Measurements from ENCODE around the gene LRMDA.
"Not testable (repeated sequence)": the region's sequence is repeated elsewhere in the genome, so short reads cannot be mapped to it uniquely, and the experiment has no call there.

The LRMDA gene

DNA sequence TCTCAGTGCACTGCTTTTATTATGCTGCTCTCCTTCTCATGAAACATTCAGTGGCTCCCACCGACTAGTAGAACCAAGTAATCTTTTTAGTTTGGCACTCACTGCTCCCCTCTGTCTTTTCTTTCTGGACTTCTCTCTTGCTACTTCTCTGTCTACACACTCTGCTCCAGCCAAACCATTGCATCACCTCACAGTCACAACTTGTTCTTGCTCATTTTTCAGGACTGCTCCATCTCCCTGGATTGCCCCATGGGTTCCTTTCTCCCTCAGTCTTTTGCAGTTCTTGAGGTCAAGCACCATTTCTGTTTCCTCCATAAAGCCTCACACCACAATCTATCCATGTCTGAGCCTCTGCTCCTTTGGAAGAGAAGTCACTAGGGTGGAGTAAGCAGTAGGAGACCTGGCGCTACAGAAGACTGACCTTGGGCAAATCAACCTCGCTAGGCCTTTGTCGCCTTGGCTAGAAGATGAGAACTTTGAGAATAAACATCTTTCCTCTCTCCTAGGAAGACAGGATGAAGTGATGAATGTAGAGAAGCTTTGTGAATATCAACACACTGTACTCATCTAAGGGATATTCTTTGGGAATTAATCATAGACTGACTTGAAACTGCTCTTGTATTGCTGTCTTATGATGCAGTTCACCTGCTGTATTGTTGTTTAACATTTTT, 186.2 kb downstream of the LRMDA start:
- DNase-seq = no peak

DNA sequence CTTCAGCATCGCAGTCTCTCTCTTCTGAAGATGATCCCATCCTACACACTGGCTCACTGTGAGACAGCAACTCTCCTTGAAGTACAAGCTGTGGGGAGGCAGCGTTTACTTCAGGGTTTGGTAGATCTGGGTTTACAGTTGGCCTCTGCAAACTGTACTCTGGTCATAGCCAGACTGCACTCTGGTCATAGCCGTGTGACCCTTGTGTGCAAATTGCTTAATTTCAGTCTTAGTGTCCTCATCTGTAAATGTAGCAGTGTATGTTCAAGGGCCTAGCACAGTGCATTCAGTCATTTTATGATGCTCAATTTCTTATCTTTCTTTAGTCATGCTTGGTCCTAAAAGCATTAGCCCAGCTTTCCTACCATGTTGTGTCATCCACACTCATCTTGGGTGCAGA, 188.2 kb downstream of the LRMDA start:
- DNase-seq = no peak

DNA sequence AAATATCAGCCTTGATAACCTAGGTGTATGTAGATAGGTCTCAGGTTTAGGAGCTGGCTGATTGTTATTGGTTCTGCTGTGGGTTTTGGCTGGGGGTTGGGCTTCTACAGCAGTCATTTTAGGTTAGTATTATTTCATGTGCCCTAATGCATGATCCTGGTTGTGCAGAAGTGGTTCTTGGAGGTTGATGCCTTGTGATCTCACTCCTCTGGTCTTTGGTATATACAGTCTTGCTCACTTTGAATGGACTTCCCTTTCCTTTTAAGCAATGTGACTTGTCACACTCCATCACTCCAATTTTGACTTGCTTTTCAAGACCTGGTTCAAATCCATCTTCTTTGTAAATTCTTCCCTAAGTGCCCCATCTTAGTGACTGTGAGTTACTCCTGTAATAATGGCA, 188.9 kb downstream of the LRMDA start:
- no peak for DNase-seq

DNA sequence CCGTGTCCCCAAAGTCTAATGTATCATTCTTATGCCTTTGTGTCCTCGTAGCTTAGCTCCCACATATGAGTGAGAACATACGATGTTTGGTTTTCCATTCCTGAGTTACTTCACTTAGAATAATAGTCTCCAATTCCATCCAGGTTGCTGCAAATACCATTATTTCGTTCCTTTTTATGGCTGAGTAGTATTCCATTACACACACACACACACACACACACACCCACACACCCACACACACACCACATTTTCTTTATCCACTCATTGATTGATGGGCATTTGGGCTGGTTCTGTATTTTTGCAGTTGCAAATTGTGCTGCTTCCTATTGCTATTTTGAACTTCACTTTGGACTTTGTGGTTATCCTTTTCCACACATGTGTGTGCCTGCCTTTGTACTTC, 189.6 kb downstream of the LRMDA start:
- DNase-seq = not testable (repeated sequence)

DNA sequence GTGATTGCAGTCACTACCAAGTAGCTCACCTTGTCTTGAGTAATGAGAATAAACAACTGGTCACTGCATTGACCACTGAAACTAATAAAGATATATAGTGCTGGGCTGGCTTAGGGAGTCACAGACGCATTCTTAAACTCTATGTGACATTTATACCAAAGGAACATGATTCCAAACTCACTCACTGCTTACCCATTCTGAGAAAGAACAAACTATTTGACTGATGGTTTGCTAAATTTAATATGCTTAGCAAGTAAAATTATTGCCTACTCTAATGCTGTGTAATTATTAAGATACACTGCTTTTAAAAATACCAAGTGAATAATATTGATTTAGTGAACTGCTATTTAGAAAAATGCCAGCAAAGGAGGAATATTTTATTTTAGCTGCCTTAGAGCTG, 191.1 kb downstream of the LRMDA start:
- no peak for DNase-seq

DNA sequence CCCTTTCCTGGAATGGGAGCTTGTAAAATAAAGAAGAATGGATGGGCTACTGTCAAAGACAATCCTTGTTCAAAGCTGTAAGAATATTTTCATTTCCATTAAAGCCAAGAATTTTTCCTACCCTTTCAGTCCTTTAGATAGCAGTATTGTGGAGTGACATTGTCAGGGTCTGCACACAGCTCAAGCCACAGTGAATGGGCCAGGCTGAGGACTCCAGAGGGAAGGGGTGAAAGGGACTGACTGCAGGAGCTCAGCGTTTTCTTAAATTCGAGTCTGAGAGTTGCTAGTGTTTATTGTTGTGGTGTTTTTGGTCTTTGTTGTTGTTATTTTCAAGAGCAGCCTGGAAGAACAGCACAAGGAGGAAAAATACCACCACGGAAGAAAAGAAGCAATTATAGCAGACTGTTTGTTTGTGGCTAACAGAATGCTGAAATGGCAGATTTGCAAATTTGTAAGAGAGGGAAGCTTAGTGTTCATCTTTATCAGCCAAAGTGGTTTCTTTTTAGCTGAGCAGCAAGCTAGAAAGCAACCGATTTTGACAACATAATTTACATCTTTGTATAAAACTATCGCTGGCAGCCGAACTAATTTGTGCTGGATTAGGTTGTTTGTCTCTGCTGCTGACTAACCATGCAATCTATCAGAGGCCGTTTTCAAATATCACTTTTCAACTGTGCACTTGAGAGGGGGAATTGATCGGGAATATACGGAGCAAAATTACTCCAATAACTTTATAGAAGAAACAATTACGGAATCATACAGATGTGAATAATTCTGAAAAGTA, 192.1 kb downstream of the LRMDA start:
- DNase-seq = no peak

DNA sequence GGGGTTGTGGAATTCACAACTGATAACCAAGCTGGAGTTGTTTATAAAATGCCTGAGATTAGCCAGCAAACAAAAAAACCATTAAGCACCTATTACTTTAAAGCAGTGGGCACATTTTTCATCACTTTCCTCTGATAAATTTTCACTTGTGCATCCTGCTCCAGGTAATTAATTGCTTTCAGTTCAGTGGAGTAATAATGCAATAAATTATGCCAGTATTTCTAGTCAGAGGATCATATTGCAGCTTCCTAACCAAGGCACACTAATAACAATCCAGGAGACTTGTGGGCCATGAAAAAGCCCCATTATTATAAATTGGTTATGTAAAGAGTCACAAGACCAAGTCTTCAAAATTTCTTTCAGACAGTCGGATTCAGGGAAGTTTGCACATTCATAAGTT, 193.2 kb downstream of the LRMDA start:
- no peak for DNase-seq

DNA sequence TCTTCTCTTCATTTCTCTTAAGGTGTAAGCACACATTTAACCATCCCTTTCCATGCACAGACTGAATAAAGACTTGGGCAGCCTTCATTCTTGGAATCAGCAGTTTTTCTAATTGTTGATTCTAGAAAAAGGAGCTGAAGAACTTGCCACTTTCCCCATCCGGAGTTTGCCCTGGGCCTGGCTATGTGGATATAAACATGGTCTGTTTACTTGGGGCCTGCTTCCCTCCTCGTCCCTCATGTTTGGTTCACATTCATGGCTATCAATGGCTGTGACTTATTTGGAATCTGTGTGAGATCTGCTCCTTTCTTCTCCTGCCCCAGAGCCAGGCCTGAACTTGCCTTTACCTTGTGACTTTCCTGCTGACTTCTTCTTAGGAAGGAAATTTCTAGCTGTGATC, 199.3 kb downstream of the LRMDA start:
- no peak for DNase-seq

DNA sequence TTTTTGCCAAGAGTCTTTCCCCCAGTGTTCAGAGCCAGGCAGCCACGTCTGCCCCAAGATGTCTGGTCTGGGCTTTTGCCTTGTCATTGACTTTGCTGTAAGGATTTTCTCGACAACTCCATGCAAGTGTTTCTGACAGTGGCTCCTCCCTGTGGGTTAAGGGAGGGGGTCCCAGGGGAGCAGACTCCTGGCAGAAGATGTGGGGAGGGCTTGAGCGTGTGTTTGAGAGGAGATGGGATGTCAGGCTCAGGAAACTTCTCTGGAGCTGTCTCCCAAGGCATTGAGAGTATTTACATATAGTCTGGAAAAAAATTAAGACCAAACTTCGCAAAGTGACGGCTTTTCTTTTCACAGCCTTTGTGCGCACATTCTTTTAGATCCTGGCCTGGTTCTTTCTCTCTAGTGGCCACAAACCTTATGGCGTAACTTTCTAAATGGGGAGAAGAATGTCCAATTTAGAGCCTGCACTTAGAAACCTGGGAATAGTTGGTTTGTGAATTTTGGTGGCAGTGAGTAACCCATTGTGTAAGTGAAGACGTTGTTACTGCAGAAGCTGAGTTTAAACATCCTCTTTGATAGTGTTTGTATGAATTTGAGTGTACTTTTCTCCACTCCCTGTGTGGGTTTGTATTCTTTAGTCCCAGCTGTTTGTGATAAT, 201.5 kb downstream of the LRMDA start:
- no peak for DNase-seq

DNA sequence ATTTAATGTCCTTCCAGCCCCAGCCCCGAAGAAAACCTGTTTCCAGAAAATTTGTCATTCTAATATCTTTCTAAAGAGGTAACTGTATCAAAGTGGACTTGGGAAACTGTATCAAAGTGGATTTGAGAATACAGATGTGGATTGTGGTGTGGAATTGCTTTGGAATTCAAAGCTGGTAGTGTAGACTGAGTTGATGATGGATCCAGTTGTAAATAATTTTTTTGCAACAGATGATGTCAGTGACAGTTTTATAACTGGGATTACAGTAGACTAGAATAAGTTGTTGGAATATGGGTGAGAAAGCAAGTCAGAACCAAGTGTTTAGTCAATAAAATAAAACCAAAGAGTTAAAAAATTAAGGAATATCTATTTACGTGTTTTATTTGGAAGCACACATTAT, 202.1 kb downstream of the LRMDA start:
- no peak for DNase-seq

DNA sequence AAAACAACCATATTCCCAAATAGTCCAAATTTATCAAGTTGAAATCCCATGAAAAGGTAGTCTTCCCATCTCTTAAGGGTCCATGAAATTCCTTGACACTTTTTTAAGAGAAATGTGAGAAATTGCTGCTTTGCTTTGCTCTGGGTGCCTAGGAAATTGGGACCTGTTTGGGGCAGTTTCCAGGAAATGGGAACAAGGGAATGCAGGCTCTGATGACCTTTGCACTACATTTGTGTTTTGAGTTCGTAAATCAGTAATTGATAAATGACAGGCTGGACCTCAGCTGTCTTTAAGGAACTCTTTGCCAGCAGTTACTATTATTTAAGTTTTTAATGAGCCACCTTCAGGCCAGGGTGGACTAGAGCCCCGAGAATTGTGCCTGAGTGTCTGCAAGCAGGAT, 203.5 kb downstream of the LRMDA start:
- no peak for DNase-seq

DNA sequence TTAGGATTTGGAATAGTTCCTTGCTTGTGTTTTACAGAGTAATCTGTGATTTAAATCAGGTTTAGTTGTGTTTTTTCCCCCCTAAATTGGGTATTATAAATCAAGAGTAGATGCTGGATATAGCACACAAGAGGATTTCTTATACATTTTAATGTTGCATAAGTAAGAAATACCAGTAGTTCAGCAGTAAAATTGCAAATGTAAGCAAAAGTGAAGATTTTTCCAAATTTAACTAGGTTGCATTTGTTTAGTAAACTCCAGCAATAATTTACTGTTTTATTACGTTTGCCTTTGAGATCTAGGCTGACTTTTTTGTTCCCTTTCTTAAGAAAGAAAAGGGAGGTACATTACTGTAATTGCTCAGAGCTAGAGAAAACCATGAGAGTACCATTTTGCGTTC, 207.3 kb downstream of the LRMDA start:
- DNase-seq = no peak

DNA sequence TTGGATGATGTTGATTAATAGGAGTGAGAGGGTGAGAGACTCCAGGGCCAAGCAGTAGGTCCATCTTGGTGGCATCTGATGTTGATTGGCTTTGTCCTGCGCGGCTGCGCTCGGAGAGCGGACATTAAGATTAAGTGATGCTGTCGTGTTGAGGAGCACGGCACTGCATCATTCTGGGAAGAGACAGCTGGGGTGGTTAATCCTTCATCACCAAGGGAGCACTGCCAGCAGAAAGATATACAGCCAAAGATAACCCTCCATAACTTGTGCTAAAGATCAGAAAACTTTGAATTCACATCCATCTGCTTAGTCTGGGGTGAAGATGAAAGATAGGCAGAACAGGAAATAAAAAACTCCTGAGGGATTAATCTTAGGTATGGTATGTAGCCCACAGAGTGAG, 208.3 kb downstream of the LRMDA start:
- no peak for DNase-seq

DNA sequence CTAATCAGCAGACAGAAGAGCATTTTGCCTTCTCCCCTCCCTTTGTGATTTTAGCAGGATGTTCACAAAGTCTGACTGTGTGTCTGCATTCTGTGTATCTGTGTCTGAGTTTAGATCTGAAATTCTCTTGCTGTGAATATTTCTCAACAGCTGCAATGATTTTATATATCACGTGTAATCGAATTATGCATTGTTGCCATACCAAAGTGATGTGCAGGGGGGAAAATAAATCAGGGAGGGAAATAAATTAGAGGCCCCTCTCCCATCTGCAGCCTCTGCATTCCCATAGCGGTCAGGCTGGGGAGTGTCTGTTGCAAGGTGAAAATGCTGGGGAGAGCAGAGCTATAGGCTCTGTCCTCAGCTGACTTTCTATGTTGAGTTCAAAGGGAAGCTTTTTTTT, 209.0 kb downstream of the LRMDA start:
- DNase-seq = no peak

DNA sequence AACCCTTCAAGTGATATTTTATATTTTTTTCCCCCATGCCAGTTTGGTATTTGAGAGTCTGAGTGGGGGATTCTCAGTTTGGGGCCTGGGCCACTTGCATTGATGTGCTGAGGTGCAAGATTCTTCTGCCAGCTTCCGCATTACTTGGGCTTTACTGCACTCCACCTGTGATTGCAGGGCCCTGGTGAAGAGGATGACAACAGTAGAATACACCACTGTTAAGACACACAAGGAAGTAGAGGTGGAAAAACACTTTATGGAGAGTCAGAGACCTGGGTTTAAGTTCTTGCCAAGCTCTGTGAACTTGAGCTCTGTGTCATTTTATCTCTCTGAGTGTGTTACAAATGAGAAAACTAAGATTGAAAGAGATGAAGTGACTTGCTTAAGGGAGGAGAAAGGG, 209.4 kb downstream of the LRMDA start:
- DNase-seq = no peak

DNA sequence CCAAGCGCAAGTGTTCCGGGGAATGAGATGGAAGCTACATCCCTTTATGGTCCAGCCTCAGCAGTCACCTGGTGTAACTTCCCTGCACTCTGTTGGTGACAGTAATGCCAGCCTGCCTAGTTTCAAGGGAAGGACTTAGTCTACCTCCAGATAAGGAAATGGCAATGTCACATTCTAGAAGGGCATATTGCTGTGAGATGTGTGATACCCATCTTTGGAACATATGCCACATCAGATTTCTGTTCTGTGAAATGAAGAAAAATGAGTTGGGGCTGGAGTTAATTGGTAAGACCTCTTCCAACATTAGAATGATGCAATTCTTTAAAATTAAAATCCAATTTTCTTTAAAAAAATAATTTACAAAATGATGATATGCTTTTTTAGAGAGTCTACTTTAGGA, 212.0 kb downstream of the LRMDA start:
- DNase-seq = no peak

DNA sequence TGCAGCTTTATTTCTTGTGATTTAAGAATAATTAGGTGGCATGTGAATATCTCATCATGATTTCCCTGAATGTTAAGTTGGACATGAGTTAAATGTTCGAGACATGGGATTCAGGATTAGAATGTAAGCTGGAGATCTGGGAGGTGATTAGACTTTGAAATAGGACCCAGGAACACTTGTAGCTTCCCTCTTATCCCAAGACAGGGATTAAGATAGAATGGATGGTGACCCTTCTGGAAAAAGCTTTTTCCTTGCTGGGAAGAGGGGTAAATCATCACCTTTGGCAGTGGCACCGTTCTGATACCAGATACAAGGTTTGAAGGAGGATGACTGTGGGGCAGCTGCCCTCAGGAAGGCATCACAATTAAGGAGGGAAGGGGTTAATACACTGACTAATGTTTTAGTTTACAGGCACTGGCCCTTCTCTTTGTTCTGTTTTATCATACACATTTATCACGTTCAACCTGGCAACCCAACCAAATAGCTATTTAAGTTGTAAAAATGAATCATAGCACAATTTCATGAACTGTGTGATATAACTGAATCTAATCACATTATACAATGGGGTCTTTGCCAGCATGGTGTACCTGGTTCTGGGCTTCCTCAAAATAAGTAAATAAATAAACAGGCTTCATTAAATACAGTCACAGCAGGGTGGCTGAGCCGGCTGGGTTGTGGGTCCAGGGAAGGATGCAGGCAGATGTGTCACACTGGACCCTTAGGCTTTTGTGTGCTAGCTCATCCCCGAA, 212.7 kb downstream of the LRMDA start:
- no peak for DNase-seq

DNA sequence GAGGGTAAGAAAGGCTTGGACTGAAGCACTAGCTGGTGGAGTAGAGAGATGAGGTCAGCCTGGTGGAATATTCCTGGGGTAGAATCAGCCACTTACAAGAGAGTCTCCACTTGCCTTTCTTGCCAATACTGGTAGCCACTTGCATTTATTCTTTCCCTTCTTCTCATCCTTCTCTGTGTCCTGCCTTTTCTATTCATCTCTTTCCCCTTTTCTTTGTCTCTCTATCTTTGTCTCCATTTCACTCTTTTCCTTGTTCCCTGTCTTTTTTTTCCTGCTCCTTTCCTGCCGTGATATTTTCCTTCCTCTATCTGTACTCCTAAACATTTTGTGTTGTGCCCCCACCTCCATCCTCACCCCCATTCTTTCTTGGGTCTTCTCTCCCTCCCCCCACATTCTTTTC, 214.3 kb downstream of the LRMDA start:
- no peak for DNase-seq

DNA sequence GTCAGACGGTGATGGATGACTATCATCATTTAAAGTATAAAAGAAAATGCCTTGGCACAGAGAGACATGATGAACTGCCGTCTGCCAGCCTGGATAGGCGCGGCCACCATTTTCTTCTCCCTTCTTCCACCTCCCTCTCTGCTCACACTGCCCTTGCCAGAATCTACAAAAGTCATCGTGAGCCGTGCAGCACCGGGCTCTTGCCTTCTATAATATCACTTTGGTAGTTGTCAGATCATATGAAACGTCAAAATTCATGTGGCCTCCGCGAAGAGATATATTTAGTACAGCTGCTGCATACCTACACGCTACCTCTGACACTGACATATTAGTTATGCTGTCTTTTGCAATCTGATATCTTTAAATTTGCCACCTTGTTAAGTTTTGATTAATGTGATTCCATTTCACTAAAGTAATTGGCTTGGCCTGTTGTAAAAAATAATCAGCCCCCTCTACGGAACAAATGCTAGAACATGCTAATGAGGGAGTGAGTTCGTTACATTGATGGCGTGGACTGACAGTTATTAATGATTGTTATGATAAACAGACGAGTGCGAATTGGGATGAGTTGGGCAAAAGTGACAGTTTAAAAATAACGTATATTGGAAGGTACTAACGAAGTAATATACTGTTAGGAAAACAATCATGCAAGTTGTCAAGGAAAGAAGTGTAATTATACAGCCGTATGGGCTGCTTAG, 214.9 kb downstream of the LRMDA start:
- peak; percentile 8 to 41 for DNase-seq

DNA sequence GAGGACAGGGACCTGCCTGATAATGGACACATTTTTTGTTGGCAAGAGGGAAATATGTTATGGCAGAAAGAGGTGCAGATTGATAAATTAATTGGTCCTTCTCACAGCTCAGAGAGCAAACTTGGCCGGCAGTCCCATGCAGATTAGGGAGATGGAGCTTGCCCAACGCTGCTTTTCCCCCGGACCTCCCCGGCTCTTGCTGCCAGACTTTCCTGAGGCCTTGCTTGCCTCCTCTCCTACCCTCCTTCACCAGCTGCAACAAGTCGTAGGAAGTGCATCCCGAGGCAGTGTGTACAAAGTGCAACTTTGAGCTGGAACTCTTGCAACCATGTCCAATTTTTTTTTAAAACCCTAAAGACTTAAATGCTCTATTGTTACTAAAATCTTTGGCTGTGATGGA, 215.5 kb downstream of the LRMDA start:
- peak; percentile 56 to 68 for DNase-seq

DNA sequence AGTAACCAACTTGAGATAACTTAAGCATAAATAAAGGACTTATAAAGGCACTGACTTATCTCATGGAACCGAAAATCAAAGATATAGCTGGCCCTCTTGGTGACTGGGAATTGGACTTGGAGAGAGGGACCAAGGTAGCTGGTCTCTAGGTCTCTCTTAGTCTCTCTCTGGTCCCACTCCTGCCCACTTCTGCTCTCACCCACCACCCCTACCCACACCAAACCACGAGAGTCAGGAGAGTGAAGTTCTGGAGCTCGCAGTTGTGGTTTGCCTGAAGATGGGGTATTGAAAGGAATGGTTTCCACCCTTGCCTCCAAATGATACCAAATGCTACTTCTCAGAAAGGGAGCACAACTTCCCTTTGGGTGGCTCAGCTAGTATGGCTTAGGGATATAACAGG, 216.3 kb downstream of the LRMDA start:
- DNase-seq = no peak

DNA sequence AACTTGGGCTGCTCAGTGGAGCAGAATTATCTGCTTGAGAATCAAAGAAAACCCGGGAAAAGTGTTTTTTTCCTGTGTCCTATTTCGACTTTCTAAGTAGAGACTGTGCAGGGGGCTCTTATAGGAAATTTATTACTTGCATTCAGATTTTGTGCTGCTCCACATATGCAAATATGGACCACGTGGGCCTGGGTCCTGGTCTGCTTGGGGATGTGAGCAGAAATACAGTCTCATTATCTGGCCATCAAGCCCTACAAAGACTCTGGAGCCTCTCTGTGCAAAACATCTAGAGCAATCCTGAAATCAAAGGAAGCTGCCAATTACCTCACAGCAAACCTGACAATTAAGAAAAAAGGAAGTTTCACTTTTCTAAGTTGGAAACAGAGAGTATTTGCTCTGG, 216.9 kb downstream of the LRMDA start:
- DNase-seq = no peak

DNA sequence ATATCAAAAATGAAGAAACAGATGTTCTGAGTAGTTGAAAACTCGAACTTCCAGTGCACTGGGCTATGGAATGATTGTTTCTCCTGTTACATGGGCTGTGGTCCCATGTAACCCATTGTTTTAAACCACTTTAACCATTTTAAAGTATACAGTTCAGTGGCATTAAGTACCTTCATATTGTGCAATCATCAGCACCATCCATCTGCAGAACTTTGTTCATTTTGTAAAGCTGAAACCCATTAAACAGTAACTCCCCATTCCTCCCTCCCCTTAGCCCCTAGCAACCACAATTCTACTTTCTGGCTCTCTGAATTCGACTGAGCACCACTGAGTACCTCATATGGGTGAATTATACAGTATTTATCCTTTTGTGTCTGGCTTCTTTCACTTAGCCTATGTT, 217.4 kb downstream of the LRMDA start:
- no peak for DNase-seq

All from NCI-H446 (cell line).